Measurements from ENCODE around the gene PRKCE.

PRKCE gene

DNA sequence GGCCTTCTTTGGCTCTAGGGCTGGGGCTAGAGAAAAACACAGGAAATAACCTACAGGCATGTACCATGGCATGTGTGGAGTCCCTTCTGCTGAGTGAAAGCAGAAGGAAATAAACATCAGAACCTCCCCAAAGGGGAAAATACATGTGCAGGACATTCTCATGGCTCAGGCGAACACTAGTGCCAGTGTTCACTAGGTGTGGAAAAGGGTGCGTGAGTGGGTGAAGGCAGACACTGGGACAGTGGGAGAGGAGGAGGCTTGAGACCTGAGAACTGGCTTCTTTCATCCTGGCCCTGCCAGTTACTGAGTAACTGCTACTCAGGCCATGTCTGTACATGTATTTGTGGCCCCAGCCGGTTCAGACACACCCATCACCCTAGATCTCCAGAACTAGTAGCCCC is 268.2 kb downstream of the PRKCE start:
- DNase-seq (ENCODE audit: low read depth in 2 of 2), result no peak
- TF ChIP-seq, protein P1, sequence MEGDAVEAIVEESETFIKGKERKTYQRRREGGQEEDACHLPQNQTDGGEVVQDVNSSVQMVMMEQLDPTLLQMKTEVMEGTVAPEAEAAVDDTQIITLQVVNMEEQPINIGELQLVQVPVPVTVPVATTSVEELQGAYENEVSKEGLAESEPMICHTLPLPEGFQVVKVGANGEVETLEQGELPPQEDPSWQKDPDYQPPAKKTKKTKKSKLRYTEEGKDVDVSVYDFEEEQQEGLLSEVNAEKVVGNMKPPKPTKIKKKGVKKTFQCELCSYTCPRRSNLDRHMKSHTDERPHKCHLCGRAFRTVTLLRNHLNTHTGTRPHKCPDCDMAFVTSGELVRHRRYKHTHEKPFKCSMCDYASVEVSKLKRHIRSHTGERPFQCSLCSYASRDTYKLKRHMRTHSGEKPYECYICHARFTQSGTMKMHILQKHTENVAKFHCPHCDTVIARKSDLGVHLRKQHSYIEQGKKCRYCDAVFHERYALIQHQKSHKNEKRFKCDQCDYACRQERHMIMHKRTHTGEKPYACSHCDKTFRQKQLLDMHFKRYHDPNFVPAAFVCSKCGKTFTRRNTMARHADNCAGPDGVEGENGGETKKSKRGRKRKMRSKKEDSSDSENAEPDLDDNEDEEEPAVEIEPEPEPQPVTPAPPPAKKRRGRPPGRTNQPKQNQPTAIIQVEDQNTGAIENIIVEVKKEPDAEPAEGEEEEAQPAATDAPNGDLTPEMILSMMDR (IDR thresholded peaks at IDR 0.05; ENCODE audit: low read depth, low read length), result no peak
- no peak overlapping the region for H3K4me3 ChIP-seq (replicated peaks in 1 of 2; ENCODE audit: low read depth in 2 of 2, low read length in 2 of 2)

DNA sequence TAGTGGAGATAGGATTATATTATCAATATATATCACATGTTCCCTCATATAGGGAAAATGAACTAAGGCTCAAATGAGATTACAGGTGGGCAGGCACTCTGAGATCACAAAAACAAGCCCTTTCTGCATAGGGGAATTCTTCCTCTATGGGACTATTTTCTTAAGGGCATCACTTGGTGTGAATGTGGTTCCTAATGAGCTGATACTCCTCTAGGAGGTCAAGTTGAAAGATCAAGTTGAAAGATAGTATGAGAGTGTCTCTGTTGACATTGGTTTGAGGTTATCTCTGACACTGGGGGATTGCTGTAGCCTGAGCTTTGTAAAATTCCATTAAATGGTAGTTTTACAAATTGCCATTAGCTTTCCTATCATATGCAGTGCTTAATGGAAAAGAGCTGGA is 270.4 kb downstream of the PRKCE start:
- no peak for DNase-seq (ENCODE audit: low read depth in 2 of 2)
- TF ChIP-seq, protein P1 (IDR thresholded peaks at IDR 0.05; ENCODE audit: low read depth, low read length), result no peak

DNA sequence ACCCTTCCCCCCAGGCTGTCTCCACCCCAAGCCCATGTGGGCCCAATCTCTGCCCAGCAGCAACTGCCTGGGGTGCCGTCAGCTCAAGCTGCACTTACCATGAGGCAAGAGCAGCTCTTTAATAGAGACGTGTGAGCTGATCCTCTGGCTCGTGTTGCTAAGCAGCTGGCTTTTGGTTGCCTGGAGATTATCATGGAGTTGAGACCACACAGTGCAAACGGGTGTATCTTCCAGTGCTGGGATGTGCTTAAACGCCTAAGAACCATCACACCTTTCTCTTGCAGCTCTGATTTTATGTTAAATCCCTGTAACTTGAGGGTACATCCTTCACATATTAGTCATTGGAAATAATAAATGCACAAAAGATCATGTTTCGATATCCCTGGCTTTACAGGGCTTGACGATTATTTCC is 271.1 kb downstream of the PRKCE start:
- H3K4me3 ChIP-seq (replicated peaks in 1 of 2; ENCODE audit: low read depth in 2 of 2, low read length in 2 of 2), result no peak overlapping the region
- TF ChIP-seq, protein P1 (IDR thresholded peaks at IDR 0.05; ENCODE audit: low read depth, low read length), result no peak
- peak in 1 of 2 donors; percentile 80 for DNase-seq (ENCODE audit: low read depth in 2 of 2)

More for the DNA sequence above, 270.4 kb downstream of the PRKCE start:
- no peak overlapping the region for H3K4me3 ChIP-seq (replicated peaks in 1 of 2; ENCODE audit: low read depth in 2 of 2, low read length in 2 of 2)

DNA sequence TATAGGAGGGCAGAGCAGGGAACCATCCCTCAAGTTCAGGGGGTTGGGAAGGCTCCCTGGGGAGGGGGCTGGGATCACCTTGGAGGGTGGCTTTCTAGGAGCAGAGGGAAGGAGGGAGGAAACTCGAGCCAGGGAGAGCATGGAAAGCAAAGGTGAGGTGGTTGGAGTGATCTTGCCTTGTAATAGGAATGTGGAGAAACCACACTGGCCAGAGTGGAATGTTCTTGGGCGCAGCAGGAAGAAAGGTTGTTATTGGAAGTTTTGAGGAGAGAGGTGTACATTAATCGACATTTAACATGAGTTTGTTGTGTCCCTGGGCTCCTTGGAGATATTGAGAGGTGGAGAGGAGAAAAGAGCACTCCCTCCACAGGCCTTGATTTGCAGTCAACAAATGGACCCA is 272.2 kb downstream of the PRKCE start:
- no peak for DNase-seq (ENCODE audit: low read depth in 2 of 2)
- TF ChIP-seq, protein P1 (IDR thresholded peaks at IDR 0.05; ENCODE audit: low read depth, low read length), result no peak
- H3K4me3 ChIP-seq (replicated peaks in 1 of 2; ENCODE audit: low read depth in 2 of 2, low read length in 2 of 2), result no peak overlapping the region

DNA sequence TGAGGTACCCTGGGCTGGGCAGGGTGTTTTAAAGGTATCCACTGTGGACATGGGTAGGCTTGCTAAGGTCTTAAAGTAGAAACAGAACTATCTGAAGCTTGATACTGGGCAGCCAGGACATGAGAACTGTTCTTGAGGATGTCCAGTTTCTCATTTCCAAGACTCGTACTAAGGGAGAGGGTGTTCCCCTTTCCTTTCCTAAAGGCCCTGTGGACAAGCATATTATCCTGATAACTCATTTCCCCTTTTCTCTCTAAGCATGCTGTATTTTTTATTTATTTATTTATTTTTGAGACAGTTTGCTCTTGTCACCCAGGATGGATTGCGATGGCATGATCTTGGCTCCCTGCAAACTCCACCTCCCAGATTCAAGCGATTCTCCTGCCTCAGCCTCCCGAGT is 273.6 kb downstream of the PRKCE start:
- TF ChIP-seq, protein P1 (IDR thresholded peaks at IDR 0.05; ENCODE audit: low read depth, low read length), result no peak
- H3K4me3 ChIP-seq (replicated peaks in 1 of 2; ENCODE audit: low read depth in 2 of 2, low read length in 2 of 2), result no peak overlapping the region

DNA sequence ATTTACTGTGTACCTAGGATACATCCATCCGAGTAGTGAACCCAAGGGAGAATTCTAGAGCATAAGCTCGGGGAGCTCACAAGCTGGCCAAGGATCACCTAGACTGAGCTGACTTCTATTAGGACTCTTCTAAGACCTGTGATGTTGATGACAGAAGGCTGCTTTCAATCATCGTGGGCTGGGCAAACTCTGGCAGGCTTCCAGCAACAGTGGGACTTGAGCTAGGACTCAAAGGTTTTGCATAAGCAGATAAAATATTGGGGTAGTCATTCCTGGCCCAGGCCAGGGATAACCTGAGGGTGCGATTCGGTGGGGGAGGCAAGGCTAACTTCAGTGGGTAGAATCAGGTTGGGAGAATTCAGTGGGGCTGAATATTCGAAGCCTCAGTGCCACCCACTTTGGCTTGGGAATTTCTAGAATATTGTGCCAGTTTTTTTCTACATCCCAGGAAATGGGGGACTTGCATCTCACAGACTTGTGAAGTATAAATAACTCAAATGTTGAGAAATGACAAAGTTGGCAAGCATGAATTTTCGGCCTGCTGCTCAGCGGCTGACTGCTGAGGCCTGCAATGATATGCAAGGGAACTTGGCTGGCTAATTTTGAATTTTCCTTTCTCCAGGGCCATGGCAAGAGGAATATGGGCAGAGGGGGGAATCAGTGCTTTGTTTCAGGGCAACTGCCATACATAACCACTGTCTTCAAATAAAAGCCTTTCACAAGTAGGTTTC is 274.3 kb downstream of the PRKCE start:
- TF ChIP-seq, protein P1 (IDR thresholded peaks at IDR 0.05; ENCODE audit: low read depth, low read length), result no peak
- H3K4me3 ChIP-seq (replicated peaks in 1 of 2; ENCODE audit: low read depth in 2 of 2, low read length in 2 of 2), result no peak overlapping the region
- peak in 1 of 2 donors; percentile 77 for DNase-seq (ENCODE audit: low read depth in 2 of 2)

More for the DNA sequence above, 273.6 kb downstream of the PRKCE start:
- DNase-seq (ENCODE audit: low read depth in 2 of 2), result no peak

DNA sequence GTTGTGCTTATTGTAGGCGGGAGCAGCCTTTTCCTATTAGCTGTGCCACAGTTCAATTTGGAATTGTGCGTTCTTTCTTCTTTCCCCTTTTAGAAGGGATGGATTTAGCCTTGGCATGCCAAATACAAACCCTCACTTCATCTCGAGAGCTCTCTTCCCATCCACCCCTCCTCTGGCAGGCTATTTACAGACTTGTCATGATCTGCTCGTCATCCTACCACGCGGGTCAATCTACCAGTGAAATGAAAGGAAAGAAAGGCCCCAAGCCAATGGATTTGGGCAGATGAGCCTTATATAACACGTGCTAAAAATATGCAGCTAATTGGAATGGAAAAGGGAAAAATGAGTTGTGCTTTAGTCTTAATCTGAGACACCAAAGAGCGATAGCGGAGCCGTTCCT is 277.5 kb downstream of the PRKCE start:
- H3K4me3 ChIP-seq (replicated peaks in 1 of 2; ENCODE audit: low read depth in 2 of 2, low read length in 2 of 2), result no peak overlapping the region
- TF ChIP-seq, protein P1 (IDR thresholded peaks at IDR 0.05; ENCODE audit: low read depth, low read length), result no peak
- no peak for DNase-seq (ENCODE audit: low read depth in 2 of 2)
